ENCODE results near the gene CDK17.

Gene CDK17

GRCh38 chr12:96314723-96315122, 85.5 kb downstream of the CDK17 start:
- DNase-seq = no peak

- DNase-seq = no peak
Measured at GRCh38 chr12:96313606-96314005, 86.6 kb downstream of the CDK17 start.

- no peak for DNase-seq
Measured at GRCh38 chr12:96311191-96311590, 89.0 kb downstream of the CDK17 start.

- DNase-seq = no peak
Measured at GRCh38 chr12:96310067-96310466, 90.2 kb downstream of the CDK17 start.

- DNase-seq = no peak
Measured at GRCh38 chr12:96308881-96309280, 91.4 kb downstream of the CDK17 start.

GRCh38 chr12:96305665-96306064, 94.6 kb downstream of the CDK17 start:
- no peak for DNase-seq

- DNase-seq = no peak
Measured at GRCh38 chr12:96303653-96304052, 96.6 kb downstream of the CDK17 start.

GRCh38 chr12:96302687-96303310, 97.4 kb downstream of the CDK17 start:
- DNase-seq = no peak

- DNase-seq = no peak
Measured at GRCh38 chr12:96301732-96302131, 98.5 kb downstream of the CDK17 start.

GRCh38 chr12:96300064-96300463, 100.2 kb downstream of the CDK17 start:
- no peak for DNase-seq

- DNase-seq = no peak
Measured at GRCh38 chr12:96297504-96297903, 102.7 kb downstream of the CDK17 start.

GRCh38 chr12:96295532-96296160, 104.6 kb downstream of the CDK17 start:
- DNase-seq = no peak

- DNase-seq = no peak
Measured at GRCh38 chr12:96294831-96295230, 105.4 kb downstream of the CDK17 start.

GRCh38 chr12:96293093-96293492, 107.1 kb downstream of the CDK17 start:
- DNase-seq = no peak

GRCh38 chr12:96289067-96289466, 111.2 kb downstream of the CDK17 start:
- no peak for DNase-seq

GRCh38 chr12:96285158-96285557, 115.1 kb downstream of the CDK17 start:
- DNase-seq = no peak

GRCh38 chr12:96274331-96274730, 125.9 kb downstream of the CDK17 start:
- no peak for DNase-seq

GRCh38 chr12:96271469-96272199, 128.6 kb downstream of the CDK17 start:
- no peak for DNase-seq

GRCh38 chr12:96266238-96266637, 134.0 kb downstream of the CDK17 start:
- DNase-seq = no peak

- DNase-seq = no peak
Measured at GRCh38 chr12:96265836-96266235, 134.4 kb downstream of the CDK17 start.

- DNase-seq = no peak
Measured at GRCh38 chr12:96265400-96265799, 134.8 kb downstream of the CDK17 start.

GRCh38 chr12:96263449-96263902, 136.8 kb downstream of the CDK17 start:
- DNase-seq = no peak

GRCh38 chr12:96261557-96261956, 138.7 kb downstream of the CDK17 start:
- DNase-seq = no peak

GRCh38 chr12:96260644-96261043, 139.6 kb downstream of the CDK17 start:
- DNase-seq = no peak
